Tibial artery (tissue), 4 donors: ENCODE measurements around the gene ZBTB16.
A peak's percentile ranks its signal among the peaks of the same experiment; 100 is the strongest.

Experiments
- DNase-seq, 2 donors: peaks; one replicate each; pipeline ENCODE4 v3.0.0-alpha.2; 2019
- H3K27ac ChIP-seq, 2 donors: fragments of 200-600 bp; sonication (generic) in 1 of 2; 1 replicate in 1 of 2; 2 replicates in 1 of 2; pipeline ENCODE4 v1.5.1; 2018 to 2019; ENCODE audit warnings: mild to moderate bottlenecking in 1 of 2
- H3K27me3 ChIP-seq, 2 donors: fragments of 200-600 bp; sonication (generic) in 1 of 2; one replicate each; pipeline versions ENCODE4 v1.5.1 to v1.6.0; 2016 to 2019
- H3K36me3 ChIP-seq, 3 donors: fragments of 200-600 bp; sonication (generic) in 2 of 3; one replicate each; pipeline ENCODE4 v1.5.1; 2016 to 2019; ENCODE audit warnings: mild to moderate bottlenecking in 2 of 3
- H3K4me1 ChIP-seq, 4 donors: fragments of 200-600 bp; sonication (generic) in 2 of 4; 1 replicate in 3 of 4; 2 replicates in 1 of 4; pipeline ENCODE4 v1.5.1; 2016 to 2019
- H3K4me3 ChIP-seq, 2 donors: fragments of 200-600 bp; sonication (generic) in 1 of 2; 1 replicate in 1 of 2; 2 replicates in 1 of 2; pipeline ENCODE4 v1.5.1; 2018 to 2019; ENCODE audit warnings: mild to moderate bottlenecking in 2 of 2
- H3K9me3 ChIP-seq, 3 donors: fragments of 200-600 bp; sonication (generic) in 1 of 3; one replicate each; pipeline ENCODE4 v1.5.1; 2016 to 2019
- CTCF ChIP-seq, 2 experiments: fragments of 200-600 bp in 1 of 2; fragments of 450-650 bp in 1 of 2; IDR thresholded peaks; one replicate each; pipeline ENCODE4 v1.5.1; 2017 to 2019; ENCODE audit warnings: antibody characterized with exemption in 2 of 2, mild to moderate bottlenecking in 1 of 2, moderate library complexity in 1 of 2
- intact Hi-C: fragments of 100-400 bp; cut with DNase I; formaldehyde crosslinking; loops from one replicate; pipeline ENCODE4 v1.15.0; 2023; ENCODE audit warnings: low total_unique reads

ZBTB16 gene

GRCh38 chr11:114122686-114123085, 63.2 kb downstream of the ZBTB16 start:
- Histone ChIP-seq H3K27me3 (no peaks in the 10 kb centered on the region), H3K9me3 (no peaks in the 10 kb centered on the region), H3K27ac (peak overlapping the region; percentile 1 to 37), H3K4me3 (no peak overlapping the region), H3K4me1 (peaks cover 0 to 100% (median 89%) of the 10 kb centered on the region in 4 donors), H3K36me3 (peaks cover 36 to 78% (median 66%) of the 10 kb centered on the region in 3 donors)
- TF ChIP-seq CTCF (IDR thresholded peaks at IDR 0.05) = no peak
- intact Hi-C loops = no loop called here
- DNase-seq = no peak

- Histone ChIP-seq H3K27ac (peak overlapping the region; percentile 29 to 37), H3K36me3 (peaks cover 43 to 86% (median 78%) of the 10 kb centered on the region in 3 donors), H3K9me3 (no peaks in the 10 kb centered on the region), H3K27me3 (no peaks in the 10 kb centered on the region), H3K4me1 (peaks cover 0 to 100% (median 92%) of the 10 kb centered on the region in 4 donors), H3K4me3 (no peak overlapping the region)
- intact Hi-C loops = no loop called here
- no peak for TF ChIP-seq CTCF (IDR thresholded peaks at IDR 0.05)
- peak in 1 of 2 donors; percentile 27 for DNase-seq
These were observed 64.3 kb downstream of the ZBTB16 start for GRCh38 chr11:114123692-114124330.

GRCh38 chr11:114124601-114125144, 65.2 kb downstream of the ZBTB16 start:
- Histone ChIP-seq H3K9me3 (no peaks in the 10 kb centered on the region), H3K36me3 (peaks cover 43 to 87% (median 83%) of the 10 kb centered on the region in 3 donors), H3K4me3 (no peak overlapping the region), H3K4me1 (peaks cover 0 to 100% (median 93%) of the 10 kb centered on the region in 4 donors), H3K27me3 (no peaks in the 10 kb centered on the region), H3K27ac (peak overlapping the region in 1 of 2 donors; percentile 7)
- intact Hi-C loops = no loop called here
- TF ChIP-seq CTCF (IDR thresholded peaks at IDR 0.05) = no peak
- peak in 1 of 2 donors; percentile 16 for DNase-seq

GRCh38 chr11:114125531-114125930, 66.0 kb downstream of the ZBTB16 start:
- peak overlapping the region in 1 of 2 donors; percentile 7 for H3K27ac ChIP-seq
- H3K27me3 ChIP-seq = no peaks in the 10 kb centered on the region
- no peak overlapping the region for H3K4me3 ChIP-seq
- TF ChIP-seq CTCF (IDR thresholded peaks at IDR 0.05) = no peak
- no peaks in the 10 kb centered on the region for H3K9me3 ChIP-seq
- intact Hi-C loops = no loop called here
- H3K36me3 ChIP-seq = peaks cover 43 to 84% (median 81%) of the 10 kb centered on the region in 3 donors
- DNase-seq = peak in 1 of 2 donors; percentile 55
- peaks cover 0 to 100% (median 93%) of the 10 kb centered on the region in 4 donors for H3K4me1 ChIP-seq

DNA sequence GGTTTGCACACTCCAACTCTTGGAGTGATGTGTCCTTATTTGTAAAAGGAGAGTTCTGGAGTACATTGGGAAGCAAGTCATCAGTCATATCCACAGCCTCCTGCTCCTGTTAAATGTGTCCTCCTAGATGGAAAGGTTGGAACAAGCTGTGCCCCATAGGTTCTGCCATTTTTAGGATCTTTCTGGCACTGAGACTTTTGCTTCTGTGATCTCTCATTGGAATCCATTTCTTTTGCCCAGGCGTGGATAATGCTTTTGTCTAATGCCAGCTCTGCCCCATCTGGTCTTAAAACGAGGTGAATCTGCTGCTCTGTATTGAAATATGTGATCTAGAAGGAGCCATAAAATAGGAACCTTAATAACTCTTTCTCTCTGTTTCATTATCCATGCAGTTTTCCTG, 66.4 kb downstream of the ZBTB16 start:
- no peak overlapping the region for H3K4me3 ChIP-seq
- H3K27me3 ChIP-seq = no peaks in the 10 kb centered on the region
- peak in 1 of 2 donors; percentile 29 for DNase-seq
- H3K9me3 ChIP-seq = no peaks in the 10 kb centered on the region
- H3K4me1 ChIP-seq = peaks cover 0 to 100% (median 93%) of the 10 kb centered on the region in 4 donors
- H3K36me3 ChIP-seq = peaks cover 43 to 82% (median 80%) of the 10 kb centered on the region in 3 donors
- H3K27ac ChIP-seq = peak overlapping the region in 1 of 2 donors; percentile 7
- intact Hi-C loops = no loop called here
- TF ChIP-seq CTCF (IDR thresholded peaks at IDR 0.05) = no peak
